Endothelial cell of umbilical vein (primary cell): Measurements from ENCODE around the gene CERS3. TPM values are rescaled to one million over a fixed set of nuclear protein-coding genes. Genes with fewer than 3 reads are reported as not detected.

ENCODE experiments used
- BruUV-seq: library from RNA; stranded (reverse); fragments of 400-500 nt; replicated peaks from 2 replicates; lab custom pipeline; 2021; lab: Mats Ljungman, UMichigan
- CTCF ChIA-PET: fragments of 300-600, 350-600 bp; sonication (Branson Sonifier 250); formaldehyde crosslinking; loops from one replicate; lab custom pipeline; 2021; ENCODE audit warnings: antibody characterized with exemption, inconsistent platforms; lab: Charles Lee
- POLR2A ChIA-PET: fragments of 300-600, 350-600 bp; sonication (Branson Sonifier 250); formaldehyde crosslinking; loops from one replicate; lab custom pipeline; 2021; ENCODE audit warnings: antibody characterized with exemption, inconsistent platforms; lab: Charles Lee
- DNase-seq: peaks from one replicate; pipeline ENCODE4 v3.0.0-alpha.2; 2011; ENCODE audit warnings: low read depth, low spot score
- FAIRE-seq: peaks from 2 replicates; lab custom pipeline; 2011; peaks lifted over from hg19 to GRCh38; lab: Jason Lieb, UNC
- H2AFZ ChIP-seq: 2 replicates; pipeline ENCODE4 v1.6.0; 2012; ENCODE audit warnings: low read depth, low read length, control low read depth, inconsistent platforms
- H3K27ac ChIP-seq: 2 replicates; pipeline ENCODE4 v1.5.1; 2011; ENCODE audit warnings: low read depth, mild to moderate bottlenecking, control low read depth, low read length, moderate library complexity; ENCODE audit not compliant: insufficient read depth
- H3K27me3 ChIP-seq, 2 experiments: 2 replicates each; pipeline versions ENCODE4 v1.6.0 to v1.6.1; 2011; ENCODE audit warnings: low read length in 2 of 2, mixed read lengths in 1 of 2; ENCODE audit not compliant: control insufficient read depth in 2 of 2, insufficient read depth in 2 of 2
- H3K36me3 ChIP-seq, 2 experiments: 2 replicates in 1 of 2; 3 replicates in 1 of 2; pipeline ENCODE4 v1.5.1; 2011; ENCODE audit warnings: low read length in 2 of 2, mild to moderate bottlenecking in 1 of 2, moderate library complexity in 1 of 2; ENCODE audit not compliant: control insufficient read depth in 2 of 2, insufficient read depth in 2 of 2; ENCODE audit errors: extremely low read depth in 1 of 2
- H3K4me1 ChIP-seq: 3 replicates; pipeline ENCODE4 v1.5.1; 2011; ENCODE audit warnings: mild to moderate bottlenecking, low read length; ENCODE audit not compliant: control insufficient read depth, insufficient read depth; ENCODE audit errors: extremely low read depth
- H3K4me2 ChIP-seq: 2 replicates; pipeline ENCODE4 v1.6.1; 2011; ENCODE audit warnings: low read length, control low read depth, mixed read lengths; ENCODE audit not compliant: insufficient read depth
- H3K4me3 ChIP-seq, 3 experiments: fragments of 200-600 bp in 1 of 3; sonication (generic), shearing (Covaris generic) in 1 of 3; replicated peaks in 1 of 3; 2 replicates each; pipeline ENCODE4 v1.5.1; 2011 to 2016; ENCODE audit warnings: control low read depth in 3 of 3, low read length in 3 of 3, mild to moderate bottlenecking in 2 of 3, inconsistent platforms in 1 of 3, low read depth in 1 of 3, moderate library complexity in 1 of 3; ENCODE audit not compliant: insufficient read depth in 1 of 3
- H3K79me2 ChIP-seq: 2 replicates; pipeline ENCODE4 v1.6.0; 2012; ENCODE audit warnings: low read length, inconsistent platforms; ENCODE audit not compliant: control insufficient read depth, insufficient read depth
- H3K9ac ChIP-seq: replicated peaks from 2 replicates; pipeline ENCODE3; 2011; ENCODE audit warnings: low read length, control low read depth; ENCODE audit not compliant: insufficient read depth; ENCODE audit errors: extremely low read depth
- H3K9me1 ChIP-seq: replicated peaks from 3 replicates; pipeline ENCODE4 v1.6.0; 2011; ENCODE audit warnings: mild to moderate bottlenecking, low read length; ENCODE audit not compliant: control insufficient read depth, insufficient read depth; ENCODE audit errors: extremely low read depth
- H3K9me3 ChIP-seq: replicated peaks from 2 replicates; pipeline ENCODE4 v1.5.1; 2012; ENCODE audit warnings: low read length, inconsistent platforms; ENCODE audit not compliant: control insufficient read depth, insufficient read depth
- H4K20me1 ChIP-seq: replicated peaks from 2 replicates; pipeline ENCODE3; 2011; ENCODE audit warnings: mild to moderate bottlenecking, low read length; ENCODE audit not compliant: control insufficient read depth, insufficient read depth; ENCODE audit errors: extremely low read depth
- CTCF ChIP-seq, 2 donors: IDR thresholded peaks; 1 replicate in 1 of 2; 2 replicates in 1 of 2; pipeline ENCODE4 v1.5.1; 2011; ENCODE audit warnings: low read length in 2 of 2, mild to moderate bottlenecking in 2 of 2, moderate library complexity in 2 of 2, control low read depth in 1 of 2, inconsistent platforms in 1 of 2, low read depth in 1 of 2; ENCODE audit not compliant: insufficient read depth in 1 of 2; ENCODE audit errors: extremely low read depth in 1 of 2
- EZH2 ChIP-seq: IDR thresholded peaks from 2 replicates; pipeline ENCODE4 v1.6.1; 2012; ENCODE audit warnings: borderline replicate concordance, low read depth, mild to moderate bottlenecking, moderate library complexity, low read length, inconsistent platforms; ENCODE audit not compliant: severe bottlenecking
- FOS ChIP-seq: IDR thresholded peaks from 2 replicates; pipeline ENCODE4 v1.6.1; 2011; ENCODE audit warnings: mild to moderate bottlenecking, low read length, moderate library complexity, borderline replicate concordance; ENCODE audit not compliant: insufficient read depth
- GATA2 ChIP-seq: IDR thresholded peaks from 2 replicates; pipeline ENCODE4 v1.7.0; 2011; ENCODE audit warnings: low read depth, mild to moderate bottlenecking, moderate library complexity, mixed read lengths, low read length; ENCODE audit not compliant: insufficient read length, insufficient read depth
- JUN ChIP-seq: IDR thresholded peaks from 2 replicates; pipeline ENCODE4 v1.6.1; 2011; ENCODE audit warnings: borderline replicate concordance, low read depth; ENCODE audit not compliant: insufficient read length, insufficient read depth
- MAX ChIP-seq: IDR thresholded peaks from 2 replicates; pipeline ENCODE4 v1.6.1; 2011; ENCODE audit not compliant: insufficient read depth, insufficient read length
- POLR2A ChIP-seq: IDR thresholded peaks from 2 replicates; pipeline ENCODE4 v1.6.1; 2012; ENCODE audit warnings: low read depth, mild to moderate bottlenecking, control low read depth, low read length
- POLR2AphosphoS5 ChIP-seq: IDR thresholded peaks from 2 replicates; pipeline ENCODE4 v1.6.1; 2012; ENCODE audit warnings: low read depth, mild to moderate bottlenecking, control low read depth, low read length, moderate library complexity; ENCODE audit not compliant: insufficient read depth
- dilution Hi-C: fragments of 300-500 bp; cut with MboI; formaldehyde crosslinking; loops from one replicate; pipeline ENCODE4 v1.15.0; 2019; ENCODE audit warnings: low sequenced_read_pairs; ENCODE audit not compliant: extremely low pct_ligation_motif_present
- intact Hi-C: fragments of 100-400 bp; cut with micrococcal nuclease; formaldehyde crosslinking; loops from one replicate; pipeline ENCODE4 v1.10.0; 2022
- polyA plus RNA-seq, 4 experiments: library from polyadenylated mRNA; depleted of rRNA in 3 of 4; stranded (reverse) in 3 of 4; unstranded in 1 of 4; fragments of >200 nt; gene quantifications; 2 replicates each; pipeline versions ENCODE4 v1.2.1 to v1.2.3, GENCODE V29; 2011 to 2012; ENCODE audit warnings: missing spikeins in 1 of 4
- total RNA-seq: library from RNA; stranded (reverse); gene quantifications from 2 replicates; pipeline ENCODE4 v1.2.3, GENCODE V29; 2021

Gene CERS3
- total and polyA plus RNA-seq, 2 donors (not counting 3 experiments of a cell fraction or from before 2014, with no cell fraction given): not detected

GRCh38 chr15:100429116-100429728 is 99.5 kb downstream of the CERS3 start:
- Histone ChIP-seq H3K4me3 (no peak overlapping the region), H3K27me3 (no peaks in the 10 kb centered on the region), H3K36me3 (no peaks in the 10 kb centered on the region), H4K20me1 (no peaks in the 10 kb centered on the region), H2AFZ (no peak overlapping the region), H3K4me1 (no peaks in the 10 kb centered on the region), H3K79me2 (no peaks in the 10 kb centered on the region), H3K27ac (no peak overlapping the region), H3K9me1 (no peaks in the 10 kb centered on the region), H3K9ac (no peak overlapping the region), H3K4me2 (no peak overlapping the region), H3K9me3 (peaks cover 6% of the 10 kb centered on the region)
- POLR2A ChIA-PET: no interaction called here
- no peak for TF ChIP-seq CTCF (IDR thresholded peaks at IDR 0.05; ENCODE audit: extremely low read depth in 1 of 2, insufficient read depth in 1 of 2, low read depth in 1 of 2, low read length in 2 of 2)
- CTCF ChIA-PET: no interaction called here
- FAIRE-seq: no peak
- BruUV-seq: no TSS peak
- dilution Hi-C loops: no loop called here
- no peak for DNase-seq
- intact Hi-C loops: no loop called here

- Histone ChIP-seq H3K4me3 (no peak overlapping the region), H3K4me1 (no peaks in the 10 kb centered on the region), H3K79me2 (no peaks in the 10 kb centered on the region), H3K36me3 (no peaks in the 10 kb centered on the region), H4K20me1 (no peaks in the 10 kb centered on the region), H3K9me1 (no peaks in the 10 kb centered on the region), H3K27me3 (no peaks in the 10 kb centered on the region), H3K9me3 (peaks cover 5% of the 10 kb centered on the region), H2AFZ (no peak overlapping the region), H3K9ac (no peak overlapping the region), H3K4me2 (no peak overlapping the region), H3K27ac (no peak overlapping the region)
- FAIRE-seq (no peak), DNase-seq (no peak)
- dilution Hi-C loops: no loop called here
- ChIA-PET CTCF (no interaction called here), POLR2A (no interaction called here)
- BruUV-seq: no TSS peak
- intact Hi-C loops: no loop called here
- TF ChIP-seq GATA2: no peak
- TF ChIP-seq FOS: no peak
- TF ChIP-seq POLR2AphosphoS5: no peak
- no peak for TF ChIP-seq EZH2
- no peak for TF ChIP-seq POLR2A
- TF ChIP-seq MAX: no peak
- no peak for TF ChIP-seq JUN
- TF ChIP-seq CTCF (IDR thresholded peaks at IDR 0.05; ENCODE audit: extremely low read depth in 1 of 2, insufficient read depth in 1 of 2, low read depth in 1 of 2, low read length in 2 of 2): no peak
Observed at GRCh38 chr15:100426937-100427336, 101.8 kb downstream of the CERS3 start.
